SKM-1 treated with dmso at 0.1 percent for 144 hours (cell line): Measurements from ENCODE around the gene RIPPLY3.
"Not testable (repeated sequence)": the region's sequence is repeated elsewhere in the genome, so short reads cannot be mapped to it uniquely, and the experiment has no call there.

ENCODE experiments used
- DNase-seq: peaks from one replicate; lab custom pipeline; 2025; ENCODE audit not compliant: unreplicated experiment; lab: John Stamatoyannopoulos, UW

Gene RIPPLY3

GRCh38 chr21:37008724-37009123 is 2.2 kb downstream of the RIPPLY3 start:
- no peak for DNase-seq

GRCh38 chr21:37009740-37010341 is 3.3 kb downstream of the RIPPLY3 start:
- peak; percentile 84 for DNase-seq

- DNase-seq, result no peak
These were observed 11.6 kb downstream of the RIPPLY3 start for GRCh38 chr21:37017951-37018679.

- DNase-seq, result no peak
These were observed 20.0 kb downstream of the RIPPLY3 start for GRCh38 chr21:37026499-37026898.

- DNase-seq, result no peak
These were observed 22.1 kb downstream of the RIPPLY3 start for GRCh38 chr21:37028570-37028969.

GRCh38 chr21:37030864-37031263 is 24.4 kb downstream of the RIPPLY3 start:
- no peak for DNase-seq

GRCh38 chr21:37032293-37032692 is 25.8 kb downstream of the RIPPLY3 start:
- no peak for DNase-seq

- DNase-seq, result no peak
These were observed 26.5 kb downstream of the RIPPLY3 start for GRCh38 chr21:37032877-37033471.

- DNase-seq, result not testable (repeated sequence)
These were observed 27.9 kb downstream of the RIPPLY3 start for GRCh38 chr21:37034394-37034793.

- no peak for DNase-seq
These were observed 29.7 kb downstream of the RIPPLY3 start for GRCh38 chr21:37036177-37036576.

- DNase-seq, result no peak
These were observed 33.0 kb downstream of the RIPPLY3 start for GRCh38 chr21:37039411-37040075.

GRCh38 chr21:37040212-37040611 is 33.7 kb downstream of the RIPPLY3 start:
- no peak for DNase-seq

- no peak for DNase-seq
These were observed 35.3 kb downstream of the RIPPLY3 start for GRCh38 chr21:37041706-37042271.

- no peak for DNase-seq
These were observed 37.3 kb downstream of the RIPPLY3 start for GRCh38 chr21:37043818-37044217.

GRCh38 chr21:37044643-37045042 is 38.1 kb downstream of the RIPPLY3 start:
- no peak for DNase-seq

GRCh38 chr21:37045149-37045548 is 38.6 kb downstream of the RIPPLY3 start:
- DNase-seq, result peak; percentile 89

- no peak for DNase-seq
These were observed 39.1 kb downstream of the RIPPLY3 start for GRCh38 chr21:37045556-37045955.

GRCh38 chr21:37047079-37047478 is 40.6 kb downstream of the RIPPLY3 start:
- no peak for DNase-seq

GRCh38 chr21:37049741-37050140 is 43.2 kb downstream of the RIPPLY3 start:
- DNase-seq, result not testable (repeated sequence)

GRCh38 chr21:37055271-37055855 is 48.9 kb downstream of the RIPPLY3 start:
- no peak for DNase-seq

GRCh38 chr21:37057614-37058013 is 51.1 kb downstream of the RIPPLY3 start:
- no peak for DNase-seq
